ENCODE data around the gene KIFC1.

Gene KIFC1

DNA sequence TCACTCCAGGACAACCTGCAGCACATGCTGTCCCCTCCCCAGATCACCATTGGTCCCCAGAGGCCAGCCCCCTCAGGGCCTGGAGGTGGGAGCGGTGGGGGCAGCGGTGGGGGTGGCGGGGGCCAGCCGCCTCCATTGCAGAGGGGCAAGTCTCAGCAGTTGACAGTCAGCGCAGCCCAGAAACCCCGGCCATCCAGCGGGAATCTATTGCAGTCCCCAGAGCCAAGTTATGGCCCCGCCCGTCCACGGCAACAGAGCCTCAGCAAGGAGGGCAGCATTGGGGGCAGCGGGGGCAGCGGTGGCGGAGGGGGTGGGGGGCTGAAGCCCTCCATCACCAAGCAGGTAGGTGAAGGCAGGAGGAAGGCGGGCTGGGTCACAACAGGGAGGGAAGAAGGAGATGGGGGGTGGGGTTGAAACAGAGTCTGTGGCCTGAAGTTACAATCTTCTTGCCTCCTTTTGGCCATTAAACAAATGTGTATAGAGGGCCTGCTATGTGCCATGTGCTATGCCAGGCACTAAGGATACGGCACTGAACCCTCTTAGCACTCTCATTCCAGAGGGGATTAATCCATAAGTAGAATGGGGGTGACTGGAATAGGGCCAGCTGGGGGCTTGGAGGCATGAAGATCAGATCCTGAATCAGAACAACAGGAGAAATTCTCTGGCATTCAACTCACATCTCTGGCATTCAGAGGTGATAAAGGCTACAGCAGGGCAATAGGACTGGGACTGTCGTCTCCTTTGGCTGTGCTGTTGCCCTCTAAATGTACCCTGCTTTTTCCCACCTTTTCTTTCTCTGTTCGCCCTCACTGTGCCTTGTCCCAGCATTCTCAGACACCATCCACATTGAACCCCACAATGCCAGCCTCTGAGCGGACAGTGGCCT is 52.2 kb downstream of the KIFC1 start:
- H3K4me1 ChIP-seq (ENCODE audit: low read depth, poor library complexity, severe bottlenecking): no peaks in the 10 kb centered on the region
- H3K27me3 ChIP-seq (ENCODE audit: insufficient read depth, low read depth): no peaks in the 10 kb centered on the region
- H2AFZ ChIP-seq (ENCODE audit: low read depth): no peak overlapping the region
- no peaks in the 10 kb centered on the region for H4K20me1 ChIP-seq (ENCODE audit: insufficient read depth)
- no peak overlapping the region for H3K9ac ChIP-seq
- TF ChIP-seq, protein P1, sequence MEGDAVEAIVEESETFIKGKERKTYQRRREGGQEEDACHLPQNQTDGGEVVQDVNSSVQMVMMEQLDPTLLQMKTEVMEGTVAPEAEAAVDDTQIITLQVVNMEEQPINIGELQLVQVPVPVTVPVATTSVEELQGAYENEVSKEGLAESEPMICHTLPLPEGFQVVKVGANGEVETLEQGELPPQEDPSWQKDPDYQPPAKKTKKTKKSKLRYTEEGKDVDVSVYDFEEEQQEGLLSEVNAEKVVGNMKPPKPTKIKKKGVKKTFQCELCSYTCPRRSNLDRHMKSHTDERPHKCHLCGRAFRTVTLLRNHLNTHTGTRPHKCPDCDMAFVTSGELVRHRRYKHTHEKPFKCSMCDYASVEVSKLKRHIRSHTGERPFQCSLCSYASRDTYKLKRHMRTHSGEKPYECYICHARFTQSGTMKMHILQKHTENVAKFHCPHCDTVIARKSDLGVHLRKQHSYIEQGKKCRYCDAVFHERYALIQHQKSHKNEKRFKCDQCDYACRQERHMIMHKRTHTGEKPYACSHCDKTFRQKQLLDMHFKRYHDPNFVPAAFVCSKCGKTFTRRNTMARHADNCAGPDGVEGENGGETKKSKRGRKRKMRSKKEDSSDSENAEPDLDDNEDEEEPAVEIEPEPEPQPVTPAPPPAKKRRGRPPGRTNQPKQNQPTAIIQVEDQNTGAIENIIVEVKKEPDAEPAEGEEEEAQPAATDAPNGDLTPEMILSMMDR (conservative IDR thresholded peaks at IDR 0.05; ENCODE audit: low read depth, low read length): no peak
- H3K4me3 ChIP-seq (IDR thresholded peaks at IDR 0.05; ENCODE audit: insufficient read depth, low read depth, low read length): no peak overlapping the region
- H3K36me3 ChIP-seq (ENCODE audit: insufficient read depth): no peaks in the 10 kb centered on the region
- H3K27ac ChIP-seq: no peak overlapping the region
- H3K4me2 ChIP-seq: no peak overlapping the region
- H3K79me2 ChIP-seq (ENCODE audit: insufficient read depth, low read depth): no peaks in the 10 kb centered on the region

DNA sequence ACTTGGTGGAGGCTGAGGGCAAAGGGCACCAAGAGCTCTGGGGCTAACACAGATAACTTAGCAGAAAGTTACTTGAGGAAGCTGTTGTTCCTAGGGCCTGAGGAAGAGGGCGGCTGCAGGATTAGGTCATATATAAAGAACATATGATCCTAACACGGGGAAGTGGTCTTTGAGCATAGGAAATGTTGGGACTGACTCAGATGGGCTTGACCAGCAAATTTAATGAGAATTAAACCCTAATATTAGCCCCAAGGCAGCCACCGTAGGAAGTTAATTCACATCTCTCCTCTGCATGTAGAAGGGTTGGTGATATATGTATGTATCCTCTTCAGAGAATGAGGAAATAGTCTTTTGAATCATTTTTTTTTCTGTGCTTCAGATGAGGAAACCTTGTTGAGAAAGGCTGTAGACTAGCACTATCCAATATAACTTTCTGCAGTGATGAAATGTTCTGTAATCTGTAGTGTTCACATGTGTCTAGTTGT is 53.5 kb downstream of the KIFC1 start:
- H3K9ac ChIP-seq: no peak overlapping the region
- H3K4me2 ChIP-seq: no peak overlapping the region
- no peaks in the 10 kb centered on the region for H3K27me3 ChIP-seq (ENCODE audit: insufficient read depth, low read depth)
- TF ChIP-seq, protein P1 (conservative IDR thresholded peaks at IDR 0.05; ENCODE audit: low read depth, low read length): no peak
- no peak overlapping the region for H2AFZ ChIP-seq (ENCODE audit: low read depth)
- H3K27ac ChIP-seq: no peak overlapping the region
- no peaks in the 10 kb centered on the region for H3K36me3 ChIP-seq (ENCODE audit: insufficient read depth)
- no peaks in the 10 kb centered on the region for H3K4me1 ChIP-seq (ENCODE audit: low read depth, poor library complexity, severe bottlenecking)
- H4K20me1 ChIP-seq (ENCODE audit: insufficient read depth): no peaks in the 10 kb centered on the region
- no peaks in the 10 kb centered on the region for H3K79me2 ChIP-seq (ENCODE audit: insufficient read depth, low read depth)
- no peak overlapping the region for H3K4me3 ChIP-seq (IDR thresholded peaks at IDR 0.05; ENCODE audit: insufficient read depth, low read depth, low read length)

GRCh38 chr6:33446356-33446755 is 54.7 kb downstream of the KIFC1 start:
- Histone ChIP-seq H2AFZ (ENCODE audit: low read depth) (no peak overlapping the region), H3K79me2 (ENCODE audit: insufficient read depth, low read depth) (no peaks in the 10 kb centered on the region), H3K27ac (no peak overlapping the region), H3K36me3 (ENCODE audit: insufficient read depth) (no peaks in the 10 kb centered on the region), H3K27me3 (ENCODE audit: insufficient read depth, low read depth) (no peaks in the 10 kb centered on the region), H3K9ac (no peak overlapping the region), H3K4me3 (IDR thresholded peaks at IDR 0.05; ENCODE audit: insufficient read depth, low read depth, low read length) (no peak overlapping the region), H3K4me1 (ENCODE audit: low read depth, poor library complexity, severe bottlenecking) (no peaks in the 10 kb centered on the region), H3K4me2 (no peak overlapping the region), H4K20me1 (ENCODE audit: insufficient read depth) (no peaks in the 10 kb centered on the region)
- TF ChIP-seq, protein P1 (conservative IDR thresholded peaks at IDR 0.05; ENCODE audit: low read depth, low read length): no peak

DNA sequence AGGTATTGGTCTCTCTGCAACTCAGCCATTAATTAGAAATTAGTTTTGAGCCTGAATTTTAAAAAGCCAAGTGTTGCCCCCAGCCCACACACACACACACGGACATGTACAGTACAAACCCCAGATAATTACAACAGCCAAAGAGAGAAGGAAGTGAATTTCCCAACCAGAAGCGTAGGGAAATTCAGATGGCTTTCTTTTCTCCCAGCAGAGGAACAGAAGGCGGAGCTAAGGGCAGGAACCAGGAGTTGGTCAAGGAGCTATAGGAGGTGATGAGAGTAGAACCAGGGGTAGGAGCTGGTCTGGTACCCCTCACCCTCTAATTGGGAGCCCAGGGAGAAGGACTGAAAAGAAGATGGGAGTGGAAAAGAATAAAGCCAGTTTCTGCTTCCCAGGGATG is 58.8 kb downstream of the KIFC1 start:
- Histone ChIP-seq H3K4me2 (no peak overlapping the region), H3K4me3 (IDR thresholded peaks at IDR 0.05; ENCODE audit: insufficient read depth, low read depth, low read length) (no peak overlapping the region), H2AFZ (ENCODE audit: low read depth) (no peak overlapping the region), H3K27ac (no peak overlapping the region), H3K36me3 (ENCODE audit: insufficient read depth) (no peaks in the 10 kb centered on the region), H3K4me1 (ENCODE audit: low read depth, poor library complexity, severe bottlenecking) (no peaks in the 10 kb centered on the region), H3K27me3 (ENCODE audit: insufficient read depth, low read depth) (no peaks in the 10 kb centered on the region), H4K20me1 (ENCODE audit: insufficient read depth) (no peaks in the 10 kb centered on the region), H3K9ac (no peak overlapping the region), H3K79me2 (ENCODE audit: insufficient read depth, low read depth) (peaks cover 8% of the 10 kb centered on the region; the same call in 1 of the 2 replicates)
- TF ChIP-seq, protein P1 (conservative IDR thresholded peaks at IDR 0.05; ENCODE audit: low read depth, low read length): no peak

All from KMS-11 (cell line).